Measurements from ENCODE around the gene TLR6. TPM values are rescaled to one million over a fixed set of nuclear protein-coding genes. Genes with fewer than 3 reads are reported as not detected.

TLR6 gene
- total and polyA plus RNA-seq, 10 of the 15 experiments (the other 5 are each of a cell fraction or from before 2014, with no cell fraction given) = 1.1 to 49.4 (median 12.5) TPM

- BruUV-seq (replicated peaks) = no TSS peak
- in situ Hi-C loops (cut with MboI) = no loop called here
- ATAC-seq (0 out of 3 replicates have a peak, but pooled peaks have one; percentile 17), DNase-seq (ENCODE audit: low read depth, low spot score) (no peak), FAIRE-seq (no peak)
- ChIA-PET CTCF (interaction anchor here (1.4 to 7.9 kb wide), 6 partner anchors 9 to 102 kb away, joined by 3 to 100 read pairs (median 6); partner anchors contain the start of gene TLR10), SMC1A (ENCODE audit: uncharacterized antibody, unreplicated experiment) (interaction anchor here (0.7 to 2.5 kb wide), 5 partner anchors 9 to 23 kb away, joined by 3 to 12 read pairs (median 4); no protein-coding TSS in a partner anchor), RAD21 (ENCODE audit: unreplicated experiment) (interaction anchor here (0.7 to 2.0 kb wide), 4 partner anchors 10 to 125 kb away, joined by 3 to 6 read pairs (median 4); no protein-coding TSS in a partner anchor), POLR2A (interaction anchor here (0.7 to 1.0 kb wide), 3 partner anchors 9 to 18 kb away, joined by 3 read pairs; no protein-coding TSS in a partner anchor)
- no peak for TF ChIP-seq CREB1 (IDR thresholded peaks at IDR 0.05; ENCODE audit: low read depth)
- no peak for TF ChIP-seq MEF2A (IDR thresholded peaks at IDR 0.05; ENCODE audit: insufficient read depth, low read depth, low read length)
- TF ChIP-seq WRNIP1 (IDR thresholded peaks at IDR 0.05; ENCODE audit: borderline replicate concordance, low read depth, low read length) = no peak
- no peak for TF ChIP-seq RAD21 (IDR thresholded peaks at IDR 0.05; ENCODE audit: insufficient read depth, low read depth, low read length)
- no peak for TF ChIP-seq SMARCA5 (IDR thresholded peaks at IDR 0.05)
- no peak for TF ChIP-seq GABPA (IDR thresholded peaks at IDR 0.05; ENCODE audit: low read depth)
- no peak for TF ChIP-seq NR2C1 (IDR thresholded peaks at IDR 0.05)
- Histone ChIP-seq H4K20me1 (ENCODE audit: control insufficient read depth, insufficient read depth) (no peaks in the 10 kb centered on the region), H3K36me3 (ENCODE audit: control insufficient read depth in 2 of 2, insufficient read depth in 2 of 2, low read length in 1 of 2) (0 out of 4 replicates have a peak, but pooled peaks cover 0 to 4% of the 10 kb centered on the region in 2 experiments), H3K27me3 (replicated peaks in 1 of 2; ENCODE audit: control insufficient read depth in 2 of 2, insufficient read depth in 2 of 2, low read length in 1 of 2) (no peaks in the 10 kb centered on the region), H2AFZ (ENCODE audit: control insufficient read depth, low read depth, low read length) (no peak overlapping the region), H3K27ac (ENCODE audit: control insufficient read depth, insufficient read depth) (no peak overlapping the region), H3K9me3 (replicated peaks; ENCODE audit: control insufficient read depth, insufficient read depth, low read length) (no peaks in the 10 kb centered on the region), H3K4me1 (ENCODE audit: control insufficient read depth, insufficient read depth, low read length) (peaks cover 4% of the 10 kb centered on the region), H3K9ac (ENCODE audit: control insufficient read depth, insufficient read depth, low read length) (no peak overlapping the region), H3K4me3 (no peak overlapping the region), H3K4me2 (ENCODE audit: control insufficient read depth, insufficient read depth) (no peak overlapping the region), H3K79me2 (ENCODE audit: control insufficient read depth, insufficient read depth, low read length) (no peaks in the 10 kb centered on the region)
- intact Hi-C loops (cut with micrococcal nuclease; ENCODE audit: unreplicated experiment) = no loop called here
- 98% methylated on average over 4 of the region's 4 CpGs for WGBS (ENCODE audit: insufficient coverage, insufficient replicate concordance, low lambda C conversion rate, missing lambda C conversion rate)
These were observed 27.6 kb upstream of the TLR6 start for GRCh38 chr4:38884254-38884653.

GRCh38 chr4:38876636-38877035 is 20.0 kb upstream of the TLR6 start:
- no peaks in the 10 kb centered on the region for H3K27me3 ChIP-seq (replicated peaks in 1 of 2; ENCODE audit: control insufficient read depth in 2 of 2, insufficient read depth in 2 of 2, low read length in 1 of 2)
- intact Hi-C loops (cut with micrococcal nuclease; ENCODE audit: unreplicated experiment) (no loop called here), in situ Hi-C loops (cut with MboI) (no loop called here)
- DNase-seq (ENCODE audit: low read depth, low spot score) (no peak), ATAC-seq (no peak), FAIRE-seq (no peak)
- no TSS peak for BruUV-seq (replicated peaks)
- ChIA-PET SMC1A (ENCODE audit: uncharacterized antibody, unreplicated experiment) (interaction anchor here (6.4 kb wide), 1 partner anchor 12 kb away, joined by 54 read pairs; no protein-coding TSS in a partner anchor), RAD21 (ENCODE audit: unreplicated experiment) (interaction anchor here (0.7 to 1.8 kb wide), 3 partner anchors 11 to 21 kb away, joined by 3 to 6 read pairs (median 4); no protein-coding TSS in a partner anchor), CTCF (interaction anchor here (1.0 to 3.4 kb wide), 3 partner anchors 8 to 182 kb away, joined by 3 to 14 read pairs (median 8); no protein-coding TSS in a partner anchor), POLR2A (no interaction called here)
- H3K4me2 ChIP-seq (ENCODE audit: control insufficient read depth, insufficient read depth) = no peak overlapping the region
- no peaks in the 10 kb centered on the region for H3K9me3 ChIP-seq (replicated peaks; ENCODE audit: control insufficient read depth, insufficient read depth, low read length)
- H4K20me1 ChIP-seq (ENCODE audit: control insufficient read depth, insufficient read depth) = no peaks in the 10 kb centered on the region
- no peak overlapping the region for H2AFZ ChIP-seq (ENCODE audit: control insufficient read depth, low read depth, low read length)
- H3K9ac ChIP-seq (ENCODE audit: control insufficient read depth, insufficient read depth, low read length) = no peak overlapping the region
- H3K4me3 ChIP-seq = no peak overlapping the region
- WGBS (ENCODE audit: insufficient coverage, insufficient replicate concordance, low lambda C conversion rate, missing lambda C conversion rate) = 53% methylated on average over 2 of the region's 2 CpGs
- H3K4me1 ChIP-seq (ENCODE audit: control insufficient read depth, insufficient read depth, low read length) = no peaks in the 10 kb centered on the region
- H3K79me2 ChIP-seq (ENCODE audit: control insufficient read depth, insufficient read depth, low read length) = no peaks in the 10 kb centered on the region
- H3K27ac ChIP-seq (ENCODE audit: control insufficient read depth, insufficient read depth) = no peak overlapping the region
- 0 out of 4 replicates have a peak, but pooled peaks cover 0 to 4% of the 10 kb centered on the region in 2 experiments for H3K36me3 ChIP-seq (ENCODE audit: control insufficient read depth in 2 of 2, insufficient read depth in 2 of 2, low read length in 1 of 2)
- TF ChIP-seq NKRF (conservative IDR thresholded peaks at IDR 0.05) = no peak
- no peak for TF ChIP-seq ATF3 (IDR thresholded peaks at IDR 0.05; ENCODE audit: borderline replicate concordance, extremely low read depth, low read depth, low read length)
- no peak for TF ChIP-seq WRNIP1 (IDR thresholded peaks at IDR 0.05; ENCODE audit: borderline replicate concordance, low read depth, low read length)
- no peak for TF ChIP-seq IKZF1 (conservative IDR thresholded peaks at IDR 0.05)
- TF ChIP-seq REST (IDR thresholded peaks at IDR 0.05; ENCODE audit: low read depth, low read length) = no peak
